HG02943 (cell line): Measurements from ENCODE around the gene ZYG11B.
"Not testable (repeated sequence)": the region's sequence is repeated elsewhere in the genome, so short reads cannot be mapped to it uniquely, and the experiment has no call there.

Source experiments
- ATAC-seq: cut with Tn5 transposase; IDR thresholded peaks from one replicate; pipeline ENCODE4 v1.9.1; 2021; ENCODE audit warnings: mild to moderate bottlenecking, low read depth, moderate library complexity; ENCODE audit not compliant: unreplicated experiment

The ZYG11B gene

GRCh38 chr1:52726265-52727113 lies at the start of gene ZYG11B:
ZYG11B (plus strand) TSS chr1:52726453; CDS start chr1:52726654, 201 bp downstream.
- ATAC-seq: peak; percentile 86

DNA sequence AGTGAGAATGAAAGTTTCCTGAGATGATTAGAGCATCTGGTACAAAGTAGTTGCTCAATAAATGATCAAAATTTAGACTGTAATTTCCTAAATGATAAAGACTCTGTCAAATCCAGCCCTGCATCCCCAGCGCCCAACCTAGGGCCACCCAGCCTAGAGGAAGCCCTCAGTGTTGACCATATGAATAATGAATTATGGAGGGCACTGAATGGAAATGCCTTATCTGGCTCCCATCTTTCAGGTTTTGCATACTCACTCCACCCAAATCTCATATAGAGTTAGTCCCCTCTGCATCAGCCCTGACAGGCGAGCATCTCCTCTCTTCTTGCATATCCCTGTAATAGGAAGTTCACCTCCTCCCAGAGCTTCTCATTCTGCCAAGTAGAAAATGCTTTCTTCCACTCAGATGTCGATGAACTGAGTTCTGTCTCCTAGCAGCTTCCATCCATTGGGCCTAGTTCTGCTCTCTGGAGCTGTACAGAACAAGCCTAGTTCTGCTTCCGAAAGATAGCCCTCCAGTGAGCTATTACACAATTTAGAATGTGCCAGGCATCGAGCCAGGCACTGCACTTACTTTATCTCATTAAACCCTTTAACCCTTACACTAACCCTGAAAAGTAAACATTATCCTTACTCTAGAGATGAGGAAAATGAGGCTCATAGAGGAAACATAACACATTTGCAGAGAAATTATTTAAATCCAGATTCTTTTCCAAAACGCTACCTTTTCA lies 49.0 kb upstream of the ZYG11B start:
- ATAC-seq: no peak

DNA sequence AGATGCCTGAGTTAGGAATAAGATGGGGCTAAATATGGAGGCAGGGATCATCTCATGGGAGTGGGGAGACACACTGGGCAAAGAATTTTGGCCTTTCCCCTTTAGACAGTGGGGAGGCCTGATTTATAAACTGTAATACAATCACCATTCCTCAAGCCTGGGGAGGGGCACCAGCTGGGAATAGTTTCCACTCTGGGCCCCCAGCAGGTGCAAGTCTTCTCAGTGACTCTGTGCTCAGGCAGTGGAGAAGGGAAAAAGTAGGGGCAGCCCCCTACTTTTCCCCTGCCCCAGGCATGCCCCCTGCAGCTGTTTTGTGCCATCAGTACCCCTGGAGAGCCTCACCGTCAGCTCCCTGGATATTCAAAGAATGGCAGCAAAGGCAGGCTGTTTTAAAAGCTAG lies 47.2 kb upstream of the ZYG11B start:
- no peak for ATAC-seq

DNA sequence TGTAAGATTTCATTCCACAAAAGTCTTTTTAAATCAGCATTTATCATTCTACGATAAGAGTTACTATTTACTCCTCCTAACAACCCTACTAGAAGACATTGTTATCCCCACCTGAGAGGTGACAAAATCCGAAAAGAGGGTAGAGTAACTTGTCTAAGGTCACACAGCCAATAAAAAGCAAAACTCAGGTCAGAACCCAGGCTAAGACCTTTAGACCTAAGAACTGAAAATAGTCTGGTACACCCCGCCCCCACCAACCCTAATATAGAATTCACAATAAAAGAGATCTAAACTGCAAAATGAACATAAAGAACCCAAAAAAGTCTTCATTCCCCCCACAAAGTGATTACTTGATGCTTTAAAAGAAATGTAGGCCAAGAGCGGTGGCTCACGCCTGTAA lies 46.8 kb upstream of the ZYG11B start:
- ATAC-seq: no peak

DNA sequence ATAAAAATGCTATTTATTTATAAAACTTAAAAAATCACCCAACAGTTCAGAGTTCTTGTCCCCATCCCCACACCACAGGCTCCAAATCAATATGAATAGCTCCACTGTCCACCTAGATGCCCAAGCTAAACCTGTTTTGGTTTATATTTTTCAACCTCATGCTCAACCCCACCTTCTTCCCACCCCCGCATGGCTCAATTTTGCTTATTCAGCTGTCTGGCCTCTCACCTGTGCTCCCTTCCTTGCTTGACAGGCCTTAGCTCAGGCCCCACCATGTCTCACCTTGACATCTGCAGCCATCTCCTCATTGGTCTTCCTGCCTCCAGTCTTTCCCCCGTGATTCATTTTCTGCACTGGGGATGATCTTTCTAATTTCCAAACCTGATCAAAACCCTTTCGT lies 45.9 kb upstream of the ZYG11B start:
- ATAC-seq: no peak

GRCh38 chr1:52681136-52681535 lies 45.1 kb upstream of the ZYG11B start:
- ATAC-seq: no peak

DNA sequence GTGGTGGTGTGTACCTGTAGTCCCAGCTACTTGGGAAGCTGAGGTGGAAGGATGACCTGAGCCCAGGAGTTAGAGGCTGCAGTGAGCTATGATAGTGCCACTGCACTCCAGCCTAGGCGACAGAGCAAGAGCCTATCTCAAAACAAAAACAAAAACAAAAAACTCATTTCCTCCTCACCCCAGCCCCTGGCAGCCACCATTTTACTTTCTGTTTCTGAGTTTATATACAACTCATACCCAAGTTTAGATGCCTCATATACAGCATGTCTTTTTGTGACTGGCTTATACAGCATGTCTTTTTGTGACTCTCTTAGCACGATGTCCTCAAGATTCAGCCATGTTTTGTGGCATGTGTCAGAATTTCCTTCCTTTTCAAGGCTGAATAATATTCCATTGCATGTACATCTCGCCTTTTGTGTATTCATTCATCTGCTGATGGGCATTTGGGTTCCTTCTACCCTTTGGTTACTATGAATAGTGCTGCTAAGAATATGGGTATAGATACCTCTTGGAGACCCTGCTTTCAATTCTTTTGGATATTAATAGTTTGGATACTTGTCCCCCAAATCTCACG lies 42.8 kb upstream of the ZYG11B start:
- ATAC-seq: no peak

GRCh38 chr1:52684545-52684944 lies 41.7 kb upstream of the ZYG11B start:
- ATAC-seq: no peak

- ATAC-seq: peak; percentile 63
Observed at GRCh38 chr1:52686261-52686751, 39.9 kb upstream of the ZYG11B start.

DNA sequence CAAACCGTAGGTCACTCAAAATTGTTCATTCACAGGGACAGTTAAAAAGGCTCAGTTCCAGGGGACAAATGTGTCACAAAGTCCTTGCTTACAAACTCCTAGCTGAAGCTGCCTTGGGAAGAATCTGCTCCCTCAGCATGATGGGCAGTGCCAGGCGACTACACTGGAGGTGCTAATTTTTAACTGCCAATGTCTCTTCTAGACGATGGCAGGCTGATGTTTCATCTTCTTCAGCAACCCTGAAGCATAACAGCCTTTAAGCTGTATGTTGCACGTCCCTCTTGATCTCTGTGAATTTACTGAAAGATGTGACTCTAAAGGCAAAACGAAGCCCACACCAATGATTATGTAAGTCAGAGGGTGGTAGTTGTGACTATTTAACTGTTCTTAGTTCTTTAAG lies 39.4 kb upstream of the ZYG11B start:
- ATAC-seq: no peak

GRCh38 chr1:52691821-52692220 lies 34.4 kb upstream of the ZYG11B start:
- ATAC-seq: no peak

DNA sequence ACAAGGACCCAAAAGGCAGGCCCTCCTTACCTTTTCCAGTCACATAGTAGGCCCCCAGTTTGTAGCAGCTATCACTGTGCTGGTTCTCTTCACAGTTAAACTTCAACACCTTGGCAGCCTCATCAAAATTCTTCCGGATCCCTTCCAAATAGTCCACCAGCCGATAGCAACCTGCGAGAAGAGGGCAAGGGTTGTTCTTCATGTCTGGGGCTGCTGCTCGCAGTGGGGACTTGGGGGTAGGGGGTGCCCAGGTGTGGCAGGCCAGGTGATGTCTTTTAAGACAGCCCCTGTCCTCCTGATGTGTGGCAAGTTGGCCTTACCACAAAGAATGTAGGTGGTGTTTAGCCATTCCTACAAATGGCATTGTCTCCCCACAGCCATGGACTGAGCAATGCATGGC lies 33.6 kb upstream of the ZYG11B start:
- ATAC-seq: no peak

- ATAC-seq: not testable (repeated sequence)
Observed at GRCh38 chr1:52693351-52693750, 32.9 kb upstream of the ZYG11B start.

- no peak for ATAC-seq
Observed at GRCh38 chr1:52693843-52694242, 32.4 kb upstream of the ZYG11B start.

DNA sequence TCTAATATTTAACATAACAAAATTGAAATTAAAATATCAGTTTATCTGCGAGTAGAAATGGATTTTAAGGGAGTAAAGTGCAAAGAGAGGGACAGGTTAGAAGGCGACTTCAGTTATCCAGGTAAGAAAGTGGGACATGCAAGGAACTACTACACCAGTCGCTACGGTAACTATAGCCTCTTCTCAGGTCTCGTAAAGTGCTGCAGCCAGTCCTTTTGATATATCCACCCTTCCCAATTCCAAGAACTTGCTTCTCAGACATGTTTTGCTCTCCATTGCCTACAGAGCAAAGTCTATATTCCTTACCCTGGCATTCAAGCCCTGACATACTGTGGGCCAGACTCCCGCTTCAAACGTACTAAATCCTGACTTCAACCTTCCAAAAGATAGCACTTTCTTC lies 30.6 kb upstream of the ZYG11B start:
- ATAC-seq: no peak

DNA sequence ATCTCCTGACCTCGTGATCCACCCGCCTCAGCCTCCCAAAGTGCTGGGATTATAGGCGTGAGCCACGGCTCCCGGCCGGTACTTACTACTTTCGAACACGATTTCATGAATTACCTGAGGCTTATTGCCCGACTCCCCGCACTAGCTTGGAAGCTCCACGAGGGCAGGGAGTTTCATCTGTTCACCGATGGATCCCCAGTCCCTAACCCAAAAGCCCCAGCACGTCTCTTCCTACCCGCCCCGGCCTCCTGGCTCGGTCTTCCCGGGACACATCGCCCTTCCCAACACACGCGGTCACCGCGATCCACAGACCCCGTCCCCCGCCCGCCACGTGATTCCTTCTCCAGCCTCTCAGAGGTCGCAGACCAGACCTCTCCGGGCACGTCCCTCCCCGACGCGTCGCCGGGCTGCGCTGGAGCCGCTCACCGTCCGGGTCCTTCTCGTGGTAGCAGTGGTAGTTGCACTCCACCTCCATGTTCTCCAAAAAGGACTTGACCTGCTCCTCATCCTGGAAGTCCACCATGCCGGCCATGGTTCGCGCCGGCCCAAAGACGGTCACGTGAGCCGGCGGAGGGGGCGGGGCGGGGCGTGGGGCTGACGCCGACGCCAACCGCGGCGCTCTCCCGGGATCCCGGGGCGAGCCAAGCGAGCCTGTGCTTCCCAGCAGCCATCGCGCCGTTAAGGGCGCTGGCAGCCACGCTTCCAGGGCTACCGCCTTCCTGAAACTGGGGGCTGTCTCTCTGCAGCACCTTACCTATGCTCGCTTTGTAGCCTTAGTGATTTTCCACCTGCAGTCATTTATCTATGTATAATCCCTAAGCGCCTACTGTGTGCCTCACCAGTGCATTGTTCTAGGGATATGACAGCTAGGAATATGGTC lies 28.2 kb upstream of the ZYG11B start, which contains the start of gene COA7:
COA7 (minus strand) TSS at position 553 of the 880 bp plus-strand sequence; CDS start at position 532, 21 bp downstream.
- ATAC-seq: no peak

GRCh38 chr1:52702886-52703787 lies 23.1 kb upstream of the ZYG11B start:
- ATAC-seq: peak; percentile 90

DNA sequence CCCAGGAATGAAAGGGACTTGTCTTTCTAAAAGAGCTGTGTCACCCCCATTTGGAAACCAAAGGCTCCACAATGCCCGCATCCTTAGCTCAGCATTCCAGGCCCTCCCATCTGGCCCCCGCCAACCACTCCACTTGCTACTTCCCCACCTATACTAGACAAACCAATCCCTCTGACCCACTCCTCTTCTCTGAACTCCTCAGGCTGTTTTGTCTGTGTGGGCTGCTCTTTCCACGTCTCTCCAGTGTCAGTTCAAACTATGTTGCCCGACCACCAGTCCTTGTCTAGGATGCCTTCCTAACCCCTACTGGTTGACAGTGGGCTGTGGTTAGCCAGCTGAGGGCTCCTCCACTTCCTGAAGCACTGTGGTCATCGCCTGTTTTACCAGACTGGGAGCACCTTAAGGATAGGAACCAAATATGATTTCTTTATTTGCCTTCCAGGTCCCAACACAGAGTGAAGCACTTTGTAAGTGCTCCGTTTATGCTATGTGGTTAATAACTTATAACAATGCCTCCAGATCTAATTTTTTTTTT lies 20.1 kb upstream of the ZYG11B start:
- no peak for ATAC-seq
